Breast epithelium (tissue), 3 donors: ENCODE data around the gene SETD1A.

Experiments
- CTCF ChIP-seq, 3 donors: fragments of 450-650 bp; IDR thresholded peaks; one replicate each; pipeline ENCODE4 v1.5.1; 2016 to 2017; ENCODE audit warnings: antibody characterized with exemption in 3 of 3, mild to moderate bottlenecking in 3 of 3, moderate library complexity in 3 of 3
- POLR2A ChIP-seq: fragments of 450-650 bp; IDR thresholded peaks from one replicate; pipeline ENCODE4 v1.6.1; 2016; ENCODE audit warnings: antibody characterized with exemption, mild to moderate bottlenecking, moderate library complexity
- POLR2AphosphoS5 ChIP-seq, 3 donors: sonication (generic); formaldehyde crosslinking; IDR thresholded peaks; one replicate each; pipeline ENCODE4 v1.6.1; 2017; ENCODE audit warnings: antibody characterized with exemption in 3 of 3

- no peak for TF ChIP-seq CTCF (IDR thresholded peaks at IDR 0.05)
- no peak for TF ChIP-seq POLR2A
- TF ChIP-seq POLR2AphosphoS5 (IDR thresholded peaks at IDR 0.05) = no peak
These were observed 45.3 kb downstream of the SETD1A start for GRCh38 chr16:31002862-31003341.
